ENCODE data around the gene TNFRSF17.

DNA sequence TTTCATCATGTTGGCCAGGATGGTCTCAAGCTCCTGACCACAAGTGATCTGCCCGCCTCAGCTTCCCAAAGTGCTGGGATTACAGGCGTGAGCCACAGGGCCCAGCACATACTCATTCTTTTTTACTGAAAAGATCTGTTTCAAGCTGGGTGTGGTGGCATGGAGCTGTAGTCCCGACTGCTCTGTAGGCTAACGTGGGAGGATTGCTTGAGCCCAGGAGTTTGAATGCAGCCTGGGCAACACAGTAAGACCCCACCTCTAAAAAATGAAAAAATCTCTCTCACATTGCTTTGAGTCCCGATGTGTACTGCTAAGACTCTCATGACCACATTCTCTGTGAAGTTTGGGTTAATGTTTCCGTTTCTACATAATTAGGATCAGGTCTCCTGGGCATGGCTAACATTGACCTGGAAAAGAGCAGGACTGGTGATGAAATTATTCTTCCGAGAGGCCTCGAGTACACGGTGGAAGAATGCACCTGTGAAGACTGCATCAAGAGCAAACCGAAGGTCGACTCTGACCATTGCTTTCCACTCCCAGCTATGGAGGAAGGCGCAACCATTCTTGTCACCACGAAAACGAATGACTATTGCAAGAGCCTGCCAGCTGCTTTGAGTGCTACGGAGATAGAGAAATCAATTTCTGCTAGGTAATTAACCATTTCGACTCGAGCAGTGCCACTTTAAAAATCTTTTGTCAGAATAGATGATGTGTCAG is 2.3 kb downstream of the TNFRSF17 start:
- TF ChIP-seq, protein P1, sequence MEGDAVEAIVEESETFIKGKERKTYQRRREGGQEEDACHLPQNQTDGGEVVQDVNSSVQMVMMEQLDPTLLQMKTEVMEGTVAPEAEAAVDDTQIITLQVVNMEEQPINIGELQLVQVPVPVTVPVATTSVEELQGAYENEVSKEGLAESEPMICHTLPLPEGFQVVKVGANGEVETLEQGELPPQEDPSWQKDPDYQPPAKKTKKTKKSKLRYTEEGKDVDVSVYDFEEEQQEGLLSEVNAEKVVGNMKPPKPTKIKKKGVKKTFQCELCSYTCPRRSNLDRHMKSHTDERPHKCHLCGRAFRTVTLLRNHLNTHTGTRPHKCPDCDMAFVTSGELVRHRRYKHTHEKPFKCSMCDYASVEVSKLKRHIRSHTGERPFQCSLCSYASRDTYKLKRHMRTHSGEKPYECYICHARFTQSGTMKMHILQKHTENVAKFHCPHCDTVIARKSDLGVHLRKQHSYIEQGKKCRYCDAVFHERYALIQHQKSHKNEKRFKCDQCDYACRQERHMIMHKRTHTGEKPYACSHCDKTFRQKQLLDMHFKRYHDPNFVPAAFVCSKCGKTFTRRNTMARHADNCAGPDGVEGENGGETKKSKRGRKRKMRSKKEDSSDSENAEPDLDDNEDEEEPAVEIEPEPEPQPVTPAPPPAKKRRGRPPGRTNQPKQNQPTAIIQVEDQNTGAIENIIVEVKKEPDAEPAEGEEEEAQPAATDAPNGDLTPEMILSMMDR (conservative IDR thresholded peaks at IDR 0.05) = no peak
- TF ChIP-seq ZFX (IDR thresholded peaks at IDR 0.05) = no peak
